Sigmoid colon (tissue), 7 donors: ENCODE measurements around the gene ARHGAP6. TPM values are rescaled to one million over a fixed set of nuclear protein-coding genes. Genes with fewer than 3 reads are reported as not detected.

Experiments used
- DNase-seq: peaks from one replicate; pipeline ENCODE4 v3.0.0-alpha.2; 2019
- H3K27ac ChIP-seq, 4 donors: fragments of 200-600 bp; sonication (generic); one replicate each; pipeline ENCODE4 v1.5.1; 2016 to 2019; ENCODE audit warnings: mild to moderate bottlenecking in 1 of 4
- H3K27me3 ChIP-seq, 3 donors: fragments of 200-600 bp; sonication (generic); one replicate each; pipeline ENCODE4 v1.5.1; 2019; ENCODE audit warnings: mild to moderate bottlenecking in 1 of 3
- H3K36me3 ChIP-seq, 4 donors: fragments of 200-600 bp; sonication (generic); one replicate each; pipeline ENCODE4 v1.5.1; 2016 to 2019
- H3K4me1 ChIP-seq, 4 donors: fragments of 200-600 bp; sonication (generic); one replicate each; pipeline ENCODE4 v1.5.1; 2017 to 2019
- H3K4me3 ChIP-seq, 4 donors: fragments of 200-600 bp; sonication (generic); one replicate each; pipeline ENCODE4 v1.5.1; 2017 to 2019; ENCODE audit warnings: mild to moderate bottlenecking in 2 of 4, moderate library complexity in 1 of 4
- H3K9me3 ChIP-seq, 4 donors: fragments of 200-600 bp in 3 of 4; sonication (generic) in 3 of 4; one replicate each; pipeline versions ENCODE4 v1.5.1 to v1.6.1; 2013 to 2019
- CTCF ChIP-seq, 4 experiments: fragments of 450-650 bp in 3 of 4; fragments of 200-600 bp in 1 of 4; IDR thresholded peaks; one replicate each; pipeline ENCODE4 v1.5.1; 2016 to 2019; ENCODE audit warnings: antibody characterized with exemption in 4 of 4, mild to moderate bottlenecking in 3 of 4, moderate library complexity in 2 of 4
- EP300 ChIP-seq, 4 donors: sonication (generic); formaldehyde crosslinking; IDR thresholded peaks; one replicate each; pipeline ENCODE4 v1.6.1; 2017; ENCODE audit warnings: antibody characterized with exemption in 4 of 4
- POLR2A ChIP-seq, 2 donors: fragments of 450-650 bp; IDR thresholded peaks; one replicate each; pipeline ENCODE4 v1.6.1; 2016; ENCODE audit warnings: antibody characterized with exemption in 2 of 2, mild to moderate bottlenecking in 2 of 2, moderate library complexity in 2 of 2
- POLR2AphosphoS5 ChIP-seq, 4 donors: sonication (generic); formaldehyde crosslinking; IDR thresholded peaks; one replicate each; pipeline ENCODE4 v1.6.1; 2017; ENCODE audit warnings: antibody characterized with exemption in 4 of 4
- WGBS, 2 donors: extraction: QIAGEN DNeasy Blood & Tissue Kit; methylation state at CpG; one replicate each; pipeline ENCODE4 v1.1.7; 2013; 5-methylcytosine and 5-hydroxymethylcytosine counted together
- intact Hi-C: fragments of 100-400 bp; cut with DNase I; formaldehyde crosslinking; loops from one replicate; pipeline ENCODE4 v1.15.1; 2023
- polyA plus RNA-seq, 3 donors: library from polyadenylated mRNA; stranded (reverse); fragments of 200-250 nt; gene quantifications; one replicate each; pipeline ENCODE4 v1.2.3, GENCODE V29; 2013
- total RNA-seq, 4 donors: library from RNA; depleted of rRNA; stranded (reverse); fragments of >200 nt; gene quantifications; one replicate each; pipeline ENCODE4 v1.1.0, GENCODE V29; 2016
- donor health status: healthy with polysubstance abuse.
- donor health status: Bipolar disorder and iron deficiency.
- donor health status: healthy.

The ARHGAP6 gene
- total and polyA plus RNA-seq, 7 donors: 1.4 to 47.6 (median 36.2) TPM

GRCh38 chrX:11416600-11416999 is 249.1 kb downstream of the ARHGAP6 start:
- no peaks in the 10 kb centered on the region for H3K9me3 ChIP-seq
- TF ChIP-seq CTCF (IDR thresholded peaks at IDR 0.05) (no peak), EP300 (IDR thresholded peaks at IDR 0.05) (no peak), POLR2AphosphoS5 (IDR thresholded peaks at IDR 0.05) (peak in 1 of 4 donors; percentile 6)
- H3K27me3 ChIP-seq: no peaks in the 10 kb centered on the region
- DNase-seq: peak; percentile 87
- peak overlapping the region in 2 of 4 donors; percentile 47 to 56 for H3K27ac ChIP-seq
- no peak overlapping the region for H3K4me3 ChIP-seq
- H3K4me1 ChIP-seq: peaks cover 0 to 21% (median 0%) of the 10 kb centered on the region in 4 donors
- intact Hi-C loops: no loop called here
- WGBS, 2 donors: 82 to 89% methylated on average over 13 of the region's 13 CpGs
- H3K36me3 ChIP-seq: no peaks in the 10 kb centered on the region

- TF ChIP-seq POLR2AphosphoS5 (IDR thresholded peaks at IDR 0.05): no peak
- TF ChIP-seq CTCF (IDR thresholded peaks at IDR 0.05): no peak
- TF ChIP-seq EP300 (IDR thresholded peaks at IDR 0.05): no peak
- TF ChIP-seq POLR2A (IDR thresholded peaks at IDR 0.05): no peak
- intact Hi-C loops: no loop called here
- no peak for DNase-seq
- Histone ChIP-seq H3K27ac (no peak overlapping the region), H3K27me3 (no peaks in the 10 kb centered on the region), H3K4me1 (peaks cover 0 to 4% (median 0%) of the 10 kb centered on the region in 4 donors), H3K9me3 (no peaks in the 10 kb centered on the region), H3K4me3 (no peak overlapping the region), H3K36me3 (no peaks in the 10 kb centered on the region)
- WGBS, 2 donors: 97 to 98% methylated on average over 1 of the region's 1 CpG
Measured at GRCh38 chrX:11414091-11414490, 251.6 kb downstream of the ARHGAP6 start.

- peak overlapping the region in 1 of 4 donors; percentile 1 for H3K27ac ChIP-seq
- TF ChIP-seq POLR2A (IDR thresholded peaks at IDR 0.05) (no peak), POLR2AphosphoS5 (IDR thresholded peaks at IDR 0.05) (no peak), EP300 (IDR thresholded peaks at IDR 0.05) (no peak), CTCF (IDR thresholded peaks at IDR 0.05) (no peak)
Measured at GRCh38 chrX:11412715-11413623, 252.8 kb downstream of the ARHGAP6 start.

GRCh38 chrX:11409957-11410356 is 255.8 kb downstream of the ARHGAP6 start:
- no peak for DNase-seq
- Histone ChIP-seq H3K36me3 (no peaks in the 10 kb centered on the region), H3K9me3 (no peaks in the 10 kb centered on the region), H3K27me3 (no peaks in the 10 kb centered on the region), H3K4me3 (no peak overlapping the region), H3K27ac (no peak overlapping the region), H3K4me1 (peaks cover 0 to 7% (median 2%) of the 10 kb centered on the region in 4 donors)
- TF ChIP-seq CTCF (IDR thresholded peaks at IDR 0.05) (no peak), EP300 (IDR thresholded peaks at IDR 0.05) (no peak), POLR2A (IDR thresholded peaks at IDR 0.05) (no peak), POLR2AphosphoS5 (IDR thresholded peaks at IDR 0.05) (no peak)
- intact Hi-C loops: no loop called here
- 89 to 90% methylated on average over 3 of the region's 3 CpGs for WGBS, 2 donors

More at GRCh38 chrX:11412715-11413623, 252.8 kb downstream of the ARHGAP6 start:
- WGBS, 2 donors: 83 to 88% methylated on average over 10 of the region's 10 CpGs
- intact Hi-C loops: no loop called here
- no peaks in the 10 kb centered on the region for H3K36me3 ChIP-seq
- H3K4me1 ChIP-seq: peaks cover 0 to 5% (median 2%) of the 10 kb centered on the region in 4 donors
- H3K27me3 ChIP-seq: no peaks in the 10 kb centered on the region
- no peak overlapping the region for H3K4me3 ChIP-seq
- no peaks in the 10 kb centered on the region for H3K9me3 ChIP-seq
- DNase-seq: no peak
